ENCODE measurements around the gene ALDH1L1. TPM values are rescaled to one million over a fixed set of nuclear protein-coding genes. Genes with fewer than 3 reads are reported as not detected.

The ALDH1L1 gene
- total RNA-seq, 1 experiment from 2014 or later, result 0.36 TPM

GRCh38 chr3:126161309-126161708 is 19.1 kb downstream of the ALDH1L1 start:
- intact Hi-C loops (cut with micrococcal nuclease; ENCODE audit: unreplicated experiment) (no loop called here), in situ Hi-C loops (cut with HindIII; ENCODE audit: low pct_unique_long_range_greater_than_20kb, low sequenced_read_pairs) (no loop called here)
- H3K4me3 ChIP-seq (ENCODE audit: low read depth in 2 of 2, low read length in 2 of 2), result no peak overlapping the region
- H3K27me3 ChIP-seq (ENCODE audit: control insufficient read depth, insufficient read depth, low read length), result peaks cover 17% of the 10 kb centered on the region; the same call in 1 of the 2 replicates
- no peak for ATAC-seq
- ChIA-PET CTCF (interaction anchor here (0.7 kb wide), 1 partner anchor 198 kb away, joined by 4 read pairs; no protein-coding TSS in a partner anchor), POLR2A (no interaction called here)
- no peak overlapping the region for H3K27ac ChIP-seq (ENCODE audit: low read length)
- no peak for TF ChIP-seq TCF7L2 (IDR thresholded peaks at IDR 0.05; ENCODE audit: low read depth, low read length)
- TF ChIP-seq, protein P1, sequence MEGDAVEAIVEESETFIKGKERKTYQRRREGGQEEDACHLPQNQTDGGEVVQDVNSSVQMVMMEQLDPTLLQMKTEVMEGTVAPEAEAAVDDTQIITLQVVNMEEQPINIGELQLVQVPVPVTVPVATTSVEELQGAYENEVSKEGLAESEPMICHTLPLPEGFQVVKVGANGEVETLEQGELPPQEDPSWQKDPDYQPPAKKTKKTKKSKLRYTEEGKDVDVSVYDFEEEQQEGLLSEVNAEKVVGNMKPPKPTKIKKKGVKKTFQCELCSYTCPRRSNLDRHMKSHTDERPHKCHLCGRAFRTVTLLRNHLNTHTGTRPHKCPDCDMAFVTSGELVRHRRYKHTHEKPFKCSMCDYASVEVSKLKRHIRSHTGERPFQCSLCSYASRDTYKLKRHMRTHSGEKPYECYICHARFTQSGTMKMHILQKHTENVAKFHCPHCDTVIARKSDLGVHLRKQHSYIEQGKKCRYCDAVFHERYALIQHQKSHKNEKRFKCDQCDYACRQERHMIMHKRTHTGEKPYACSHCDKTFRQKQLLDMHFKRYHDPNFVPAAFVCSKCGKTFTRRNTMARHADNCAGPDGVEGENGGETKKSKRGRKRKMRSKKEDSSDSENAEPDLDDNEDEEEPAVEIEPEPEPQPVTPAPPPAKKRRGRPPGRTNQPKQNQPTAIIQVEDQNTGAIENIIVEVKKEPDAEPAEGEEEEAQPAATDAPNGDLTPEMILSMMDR (IDR thresholded peaks at IDR 0.05), result no peak
- TF ChIP-seq POLR2AphosphoS5 (IDR thresholded peaks at IDR 0.05; ENCODE audit: low read depth, low read length), result no peak
- no peak for TF ChIP-seq REST (IDR thresholded peaks at IDR 0.05; ENCODE audit: insufficient read depth in 1 of 2, low read depth in 2 of 2, low read length in 1 of 2)
- no peak for TF ChIP-seq SIN3A (IDR thresholded peaks at IDR 0.05; ENCODE audit: borderline replicate concordance, insufficient read depth, low read depth, low read length)
- BruUV-seq (replicated peaks), result no TSS peak
- H3K4me1 ChIP-seq (ENCODE audit: control insufficient read depth, insufficient read depth, low read length), result no peaks in the 10 kb centered on the region
- H3K36me3 ChIP-seq (ENCODE audit: control insufficient read depth, insufficient read depth, low read length), result no peaks in the 10 kb centered on the region
- H3K9me3 ChIP-seq (ENCODE audit: control insufficient read depth, insufficient read depth, low read depth, low read length), result no peaks in the 10 kb centered on the region
- no peak for DNase-seq (ENCODE audit: low read depth, low spot score)

DNA sequence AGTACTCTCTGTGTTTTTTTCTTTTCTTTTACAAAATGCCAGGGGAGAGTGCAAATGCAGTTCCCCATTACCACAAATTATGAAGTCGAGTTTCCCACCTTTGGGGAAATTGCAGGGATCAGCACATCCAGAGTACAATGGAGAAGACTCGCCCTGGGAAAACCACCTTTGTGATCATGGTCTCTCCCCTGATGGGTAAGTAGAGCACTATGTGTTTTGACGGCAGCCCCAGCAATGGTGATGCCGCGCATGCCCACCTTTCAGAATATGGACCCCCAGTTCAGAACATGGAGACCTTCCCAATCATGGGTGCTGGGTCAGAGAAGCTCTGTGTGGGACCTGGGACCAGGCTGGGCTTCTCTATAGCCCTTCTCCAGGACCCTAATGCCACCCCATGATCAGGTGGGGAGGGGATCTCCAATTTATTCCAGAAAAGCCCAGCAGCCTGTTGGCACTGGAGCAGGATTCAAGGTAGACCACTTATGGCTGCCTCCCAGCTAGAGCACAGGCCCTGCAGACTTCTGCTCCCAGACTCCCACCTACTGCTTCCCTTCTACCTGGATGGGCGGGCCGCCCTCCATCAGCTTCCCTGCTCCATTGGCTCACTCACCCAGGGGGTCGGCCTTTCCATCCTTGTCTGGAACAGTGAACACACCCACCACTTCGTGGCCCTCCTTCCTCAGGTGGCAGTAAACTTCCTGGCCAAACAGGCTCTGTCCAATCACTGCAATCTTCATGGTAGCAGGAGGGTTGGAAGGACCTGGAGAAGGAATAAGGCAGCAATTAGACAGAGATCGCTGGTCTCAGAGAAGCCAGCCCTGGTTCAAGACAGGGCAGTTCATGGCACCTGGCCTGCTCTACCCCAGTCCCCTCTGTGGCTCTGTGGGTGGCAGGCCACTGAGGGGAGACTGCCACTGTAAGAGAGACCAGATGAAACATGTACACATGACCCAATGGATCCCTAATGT is 19.9 kb downstream of the ALDH1L1 start:
- in situ Hi-C loops (cut with HindIII; ENCODE audit: low pct_unique_long_range_greater_than_20kb, low sequenced_read_pairs) (no loop called here), intact Hi-C loops (cut with micrococcal nuclease; ENCODE audit: unreplicated experiment) (no loop called here)
- no TSS peak for BruUV-seq (replicated peaks)
- H3K4me1 ChIP-seq (ENCODE audit: control insufficient read depth, insufficient read depth, low read length), result no peaks in the 10 kb centered on the region
- no peak for DNase-seq (ENCODE audit: low read depth, low spot score)
- TF ChIP-seq REST (IDR thresholded peaks at IDR 0.05; ENCODE audit: insufficient read depth in 1 of 2, low read depth in 2 of 2, low read length in 1 of 2), result no peak
- no peak for TF ChIP-seq TCF7L2 (IDR thresholded peaks at IDR 0.05; ENCODE audit: low read depth, low read length)
- TF ChIP-seq, protein P1 (IDR thresholded peaks at IDR 0.05), result no peak
- TF ChIP-seq SIN3A (IDR thresholded peaks at IDR 0.05; ENCODE audit: borderline replicate concordance, insufficient read depth, low read depth, low read length), result no peak
- no peak for TF ChIP-seq POLR2AphosphoS5 (IDR thresholded peaks at IDR 0.05; ENCODE audit: low read depth, low read length)
- H3K27me3 ChIP-seq (ENCODE audit: control insufficient read depth, insufficient read depth, low read length), result peaks cover 12% of the 10 kb centered on the region; the same call in 1 of the 2 replicates
- H3K4me3 ChIP-seq (ENCODE audit: low read depth in 2 of 2, low read length in 2 of 2), result no peak overlapping the region
- POLR2A ChIA-PET, result no interaction called here
- no peak overlapping the region for H3K27ac ChIP-seq (ENCODE audit: low read length)
- ATAC-seq, result no peak
- no peaks in the 10 kb centered on the region for H3K36me3 ChIP-seq (ENCODE audit: control insufficient read depth, insufficient read depth, low read length)
- H3K9me3 ChIP-seq (ENCODE audit: control insufficient read depth, insufficient read depth, low read depth, low read length), result no peaks in the 10 kb centered on the region
- CTCF ChIA-PET, result no interaction called here
